WERI-Rb-1 (cell line): ENCODE results near the gene PKDREJ.
A peak's percentile ranks its signal among the peaks of the same experiment; 100 is the strongest.

Experiments
- DNase-seq: peaks from one replicate; pipeline ENCODE4 v3.0.0-alpha.2; 2020
- H3K27ac ChIP-seq: fragments of 250-450 bp; sonication (Bioruptor Pico); 2 replicates; pipeline ENCODE4 v1.5.1; 2020; ENCODE audit warnings: mild to moderate bottlenecking, moderate library complexity
- H3K27me3 ChIP-seq: fragments of 250-450 bp; sonication (Bioruptor Pico); 2 replicates; pipeline ENCODE4 v1.5.1; 2021; ENCODE audit warnings: mild to moderate bottlenecking, low read depth, moderate library complexity; ENCODE audit not compliant: insufficient read depth, severe bottlenecking
- H3K36me3 ChIP-seq: fragments of 250-450 bp; sonication (Bioruptor Pico); 2 replicates; pipeline ENCODE4 v1.5.1; 2020; ENCODE audit warnings: mild to moderate bottlenecking, moderate library complexity
- H3K4me3 ChIP-seq: 2 replicates; pipeline ENCODE4 v1.5.1; 2011; ENCODE audit warnings: low read depth, mild to moderate bottlenecking, control low read depth, low read length
- H3K9me3 ChIP-seq: fragments of 250-450 bp; sonication (Bioruptor Pico); 2 replicates; pipeline ENCODE4 v1.5.1; 2021; ENCODE audit warnings: mild to moderate bottlenecking, moderate library complexity; ENCODE audit not compliant: severe bottlenecking
- CTCF ChIP-seq: IDR thresholded peaks from 2 replicates; pipeline ENCODE4 v1.5.1; 2011; ENCODE audit warnings: low read depth, mild to moderate bottlenecking, control low read depth, inconsistent platforms, low read length

The PKDREJ gene

GRCh38 chr22:46300491-46300890, 37.3 kb upstream of the PKDREJ start:
- no peaks in the 10 kb centered on the region for H3K27me3 ChIP-seq
- peaks cover 63% of the 10 kb centered on the region for H3K36me3 ChIP-seq
- TF ChIP-seq CTCF, result no peak
- H3K27ac ChIP-seq, result no peak overlapping the region
- H3K4me3 ChIP-seq, result no peak overlapping the region
- H3K9me3 ChIP-seq, result no peaks in the 10 kb centered on the region
- no peak for DNase-seq

- no peak for TF ChIP-seq CTCF
- peaks cover 51% of the 10 kb centered on the region for H3K36me3 ChIP-seq
- H3K9me3 ChIP-seq, result no peaks in the 10 kb centered on the region
- no peak overlapping the region for H3K27ac ChIP-seq
- DNase-seq, result no peak
- H3K4me3 ChIP-seq, result no peak overlapping the region
- H3K27me3 ChIP-seq, result no peaks in the 10 kb centered on the region
Measured at GRCh38 chr22:46299101-46299500, 36.0 kb upstream of the PKDREJ start.

- peak; percentile 17 for DNase-seq
- no peak for TF ChIP-seq CTCF
- no peaks in the 10 kb centered on the region for H3K27me3 ChIP-seq
- peak overlapping the region; percentile 82 for H3K4me3 ChIP-seq
- H3K36me3 ChIP-seq, result peaks cover 45% of the 10 kb centered on the region
- peak overlapping the region; percentile 85 for H3K27ac ChIP-seq
- H3K9me3 ChIP-seq, result no peaks in the 10 kb centered on the region
Measured at GRCh38 chr22:46297151-46297812, 34.1 kb upstream of the PKDREJ start.

GRCh38 chr22:46296257-46297150, 33.4 kb upstream of the PKDREJ start, which contains the start of gene GTSE1:
GTSE1 (plus strand) TSS chr22:46296870; CDS start chr22:46297401, 531 bp downstream.
- peak; percentile 98 for DNase-seq
- Histone ChIP-seq H3K27ac (peak within 1 kb of the TSS; percentile 85), H3K9me3 (no peaks in the 10 kb centered on the region), H3K4me3 (peak within 1 kb of the TSS; percentile 82), H3K36me3 (peaks cover 45% of the 10 kb centered on the region), H3K27me3 (no peaks in the 10 kb centered on the region)
- peak; percentile 38; the same call in 1 of the 2 replicates for TF ChIP-seq CTCF

- Histone ChIP-seq H3K4me3 (peak overlapping the region; percentile 82), H3K27me3 (no peaks in the 10 kb centered on the region), H3K36me3 (peaks cover 36% of the 10 kb centered on the region), H3K9me3 (no peaks in the 10 kb centered on the region), H3K27ac (peak overlapping the region; percentile 85)
- TF ChIP-seq CTCF, result no peak
- DNase-seq, result peak; percentile 19
Measured at GRCh38 chr22:46295277-46295971, 32.3 kb upstream of the PKDREJ start.
